HG03066 (cell line): ENCODE results near the gene OR5T3.
"Not testable (repeated sequence)": the region's sequence is repeated elsewhere in the genome, so short reads cannot be mapped to it uniquely, and the experiment has no call there.

ENCODE experiments used
- ATAC-seq: cut with Tn5 transposase; IDR thresholded peaks from one replicate; pipeline ENCODE4 v1.9.1; 2021; ENCODE audit warnings: low read depth; ENCODE audit not compliant: unreplicated experiment

The OR5T3 gene

DNA sequence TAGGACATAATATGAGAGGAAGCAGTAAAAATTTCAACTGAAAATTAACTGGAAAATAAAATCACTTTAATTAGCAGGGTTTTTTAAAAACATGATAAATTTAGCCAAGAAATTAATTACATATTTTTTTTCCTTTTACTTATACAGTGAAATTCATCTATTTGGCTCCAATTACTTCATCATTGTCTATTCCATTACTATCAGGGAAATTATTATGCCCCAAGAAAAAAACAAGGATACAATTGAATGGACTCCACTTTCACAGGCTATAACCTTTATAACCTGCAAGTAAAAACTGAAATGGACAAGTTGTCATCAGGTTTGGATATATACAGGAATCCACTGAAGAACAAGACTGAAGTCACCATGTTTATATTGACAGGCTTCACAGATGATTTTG is at the start of gene OR5T3:
OR5T3 (plus strand) TSS at position 301 of the 400 bp plus-strand sequence; CDS start at position 301, 0 bp downstream.
- ATAC-seq = no peak

DNA sequence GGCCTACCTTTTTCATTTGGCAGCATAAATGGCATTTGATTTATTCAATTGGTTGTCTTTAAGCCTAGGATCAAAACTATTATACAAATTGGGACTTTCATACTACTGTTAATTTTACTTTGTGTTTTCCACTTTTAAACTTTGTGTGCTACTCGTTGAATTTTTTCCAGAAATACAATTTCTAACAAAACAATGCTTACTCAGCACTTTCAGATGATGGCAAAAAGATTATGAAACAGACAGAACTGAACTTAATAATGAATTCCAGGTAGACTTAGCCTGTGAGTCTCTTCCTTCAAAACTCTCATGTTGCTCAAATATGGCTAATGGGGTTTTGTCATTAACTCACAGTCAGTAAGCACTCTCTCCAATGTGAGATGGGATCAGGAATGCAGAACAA is 44.3 kb upstream of the OR5T3 start:
- ATAC-seq = no peak

DNA sequence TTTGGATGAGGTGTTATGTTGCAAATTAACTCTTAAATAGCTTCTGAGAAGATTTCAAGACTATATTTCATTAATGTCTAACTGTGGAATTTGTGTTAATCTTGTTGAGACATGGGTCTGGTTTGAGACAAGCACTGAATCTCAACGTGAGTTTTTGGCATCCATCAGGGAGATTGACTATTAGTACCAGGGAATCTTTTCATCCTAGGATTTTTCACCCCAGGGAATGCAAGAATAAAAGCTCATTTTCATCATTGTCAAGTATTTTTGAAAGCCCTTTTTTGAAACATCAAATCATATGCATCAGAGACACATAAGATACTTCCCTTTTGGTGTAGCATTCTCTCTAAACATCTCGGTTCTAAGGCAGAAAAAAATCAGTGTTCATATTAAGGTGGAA is 37.5 kb upstream of the OR5T3 start:
- ATAC-seq = no peak

DNA sequence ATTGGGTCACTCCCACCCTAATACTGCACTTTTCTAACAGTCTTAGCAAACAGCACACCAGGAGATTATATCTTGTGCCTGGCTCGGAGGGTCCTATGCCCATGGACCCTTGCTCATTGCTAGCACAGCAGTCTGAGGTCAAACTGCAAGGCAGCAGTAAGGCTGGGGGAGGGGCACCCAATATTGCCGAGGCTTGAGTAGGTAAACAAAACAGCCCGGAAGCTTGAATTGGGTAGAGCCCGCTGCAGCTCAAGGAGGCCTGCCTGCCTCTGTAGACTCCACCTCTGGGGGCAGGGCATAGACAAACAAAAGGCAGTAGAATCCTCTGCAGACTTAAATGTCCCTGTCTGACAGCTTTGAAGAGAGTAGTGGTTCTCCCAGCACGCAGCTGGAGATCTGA is 32.3 kb upstream of the OR5T3 start:
- not testable (repeated sequence) for ATAC-seq

DNA sequence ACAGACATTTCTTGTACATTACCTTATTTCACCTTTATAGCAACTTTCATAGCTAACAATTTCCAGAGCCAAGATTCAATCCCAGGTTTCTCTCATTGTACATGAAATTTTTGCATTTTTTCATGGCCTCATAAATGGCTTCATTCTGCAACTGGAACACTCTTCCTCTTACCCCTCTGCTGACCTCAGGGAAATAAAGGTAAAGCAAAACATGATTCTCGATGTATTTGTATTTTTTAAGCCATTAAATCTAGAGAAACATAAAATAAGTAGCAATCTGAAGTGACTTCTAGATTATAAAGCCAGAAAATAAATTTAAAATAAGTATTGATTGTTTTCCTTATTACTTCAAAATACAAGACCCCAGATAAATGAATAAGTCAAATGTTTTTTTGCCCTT is 17.9 kb upstream of the OR5T3 start, which contains the start of gene OR5T2:
OR5T2 (minus strand) TSS at position 101 of the 400 bp plus-strand sequence. CDS start 1,193 bp downstream, outside the sequence.
- ATAC-seq = no peak

DNA sequence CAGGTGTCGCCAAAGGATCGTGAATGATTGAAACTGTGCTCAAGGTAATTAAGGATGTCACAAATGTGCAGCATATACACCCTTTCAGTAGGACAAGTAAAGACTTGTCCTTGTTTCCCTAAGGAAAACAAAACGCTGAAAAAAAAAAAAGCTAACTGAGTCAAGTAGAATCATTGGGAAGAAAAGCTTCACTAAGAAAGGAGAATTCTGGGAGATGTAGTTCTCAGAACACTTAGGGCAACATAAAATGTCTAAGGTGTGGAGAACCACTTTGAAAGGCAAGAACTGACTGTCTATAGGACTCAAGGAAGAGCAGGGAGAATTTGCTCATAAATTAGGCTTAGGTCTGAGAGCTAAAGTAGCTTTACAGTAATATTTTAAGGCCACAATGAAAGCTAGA is 19.0 kb downstream of the OR5T3 start:
- no peak for ATAC-seq

DNA sequence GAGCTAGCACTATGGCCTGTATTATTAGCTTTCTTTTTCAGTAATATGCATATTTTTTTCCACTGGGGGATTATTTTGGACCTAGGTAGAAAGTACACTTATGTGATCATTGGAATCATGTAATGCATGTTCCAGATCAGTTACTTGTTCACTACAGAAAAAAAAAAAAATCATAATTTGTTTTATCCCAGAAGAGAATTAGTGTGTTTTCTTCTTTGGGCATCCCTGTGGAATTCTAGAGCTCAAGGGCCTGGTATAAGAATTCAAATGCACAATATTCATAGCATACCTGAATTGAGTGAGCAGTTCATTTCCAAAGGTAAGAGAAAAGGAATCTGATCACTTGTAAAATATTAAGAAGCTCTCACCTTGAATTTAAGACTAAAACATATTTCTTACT is 21.8 kb downstream of the OR5T3 start, which contains the start of gene OR5T1:
OR5T1 (plus strand) TSS at position 301 of the 400 bp plus-strand sequence. CDS start 1,485 bp downstream, outside the sequence.
- ATAC-seq = no peak

DNA sequence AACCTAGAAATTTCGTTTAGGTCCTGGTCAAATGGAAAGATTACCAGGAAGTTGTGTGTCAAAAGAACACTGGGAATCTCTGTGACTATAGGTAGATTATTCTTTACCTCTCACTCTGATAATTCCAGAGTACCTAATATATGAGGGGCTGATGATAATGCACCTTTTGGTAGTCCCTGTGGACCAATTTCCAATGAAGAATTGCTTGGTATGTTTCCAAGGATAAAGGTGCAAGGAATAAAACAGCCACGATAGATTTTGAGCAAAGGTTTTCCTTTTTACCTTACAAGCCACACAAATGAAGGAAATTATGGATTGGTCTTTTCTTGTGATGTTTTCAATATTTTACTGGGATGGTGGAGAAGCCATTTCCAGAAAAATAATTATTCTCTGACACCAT is 40.1 kb downstream of the OR5T3 start, which contains the start of gene OR8H1:
OR8H1 (minus strand) TSS at position 101 of the 400 bp plus-strand sequence. CDS start 1,192 bp downstream, outside the sequence.
- ATAC-seq = no peak

DNA sequence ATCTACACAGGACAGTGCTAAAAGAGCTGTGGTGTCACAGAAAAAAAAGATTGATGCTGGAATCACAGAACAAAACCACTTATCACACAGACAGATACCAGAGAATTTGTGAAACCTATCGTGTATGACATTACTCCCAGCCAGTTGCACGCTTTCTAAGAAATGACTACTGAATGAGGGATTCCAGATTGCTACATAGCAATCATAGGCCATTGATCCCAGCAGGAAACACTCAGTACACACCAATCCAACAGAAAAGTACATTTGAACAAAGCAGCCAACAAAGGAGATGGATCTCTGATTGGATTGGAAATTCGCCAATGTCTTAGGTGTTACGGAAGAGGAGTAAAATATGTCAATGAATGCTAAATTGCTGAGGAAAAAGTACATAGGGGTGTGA is 44.8 kb downstream of the OR5T3 start:
- ATAC-seq = no peak
